OCI-LY1 (cell line): ENCODE measurements around the gene CHST3.

Experiments
- EZH2 ChIP-seq: fragments of 200-600 bp; sonication (generic), shearing (Covaris generic); IDR thresholded peaks from 2 replicates; pipeline ENCODE4 v1.8.0; 2017; ENCODE audit warnings: borderline replicate concordance, mixed run types, mild to moderate bottlenecking, antibody characterized with exemption, low read length, moderate library complexity, mixed read lengths
- TF ChIP-seq, protein P1 (sequence below): fragments of 200-600 bp; sonication (generic), shearing (Covaris generic); IDR thresholded peaks from 2 replicates; pipeline ENCODE4 v1.5.1; 2017; ENCODE audit warnings: mild to moderate bottlenecking, antibody characterized with exemption, low read length, moderate library complexity, mixed read lengths

GRCh38 chr10:72062382-72062781 lies 98.2 kb downstream of the CHST3 start:
- no peak for TF ChIP-seq EZH2
- TF ChIP-seq, protein P1, sequence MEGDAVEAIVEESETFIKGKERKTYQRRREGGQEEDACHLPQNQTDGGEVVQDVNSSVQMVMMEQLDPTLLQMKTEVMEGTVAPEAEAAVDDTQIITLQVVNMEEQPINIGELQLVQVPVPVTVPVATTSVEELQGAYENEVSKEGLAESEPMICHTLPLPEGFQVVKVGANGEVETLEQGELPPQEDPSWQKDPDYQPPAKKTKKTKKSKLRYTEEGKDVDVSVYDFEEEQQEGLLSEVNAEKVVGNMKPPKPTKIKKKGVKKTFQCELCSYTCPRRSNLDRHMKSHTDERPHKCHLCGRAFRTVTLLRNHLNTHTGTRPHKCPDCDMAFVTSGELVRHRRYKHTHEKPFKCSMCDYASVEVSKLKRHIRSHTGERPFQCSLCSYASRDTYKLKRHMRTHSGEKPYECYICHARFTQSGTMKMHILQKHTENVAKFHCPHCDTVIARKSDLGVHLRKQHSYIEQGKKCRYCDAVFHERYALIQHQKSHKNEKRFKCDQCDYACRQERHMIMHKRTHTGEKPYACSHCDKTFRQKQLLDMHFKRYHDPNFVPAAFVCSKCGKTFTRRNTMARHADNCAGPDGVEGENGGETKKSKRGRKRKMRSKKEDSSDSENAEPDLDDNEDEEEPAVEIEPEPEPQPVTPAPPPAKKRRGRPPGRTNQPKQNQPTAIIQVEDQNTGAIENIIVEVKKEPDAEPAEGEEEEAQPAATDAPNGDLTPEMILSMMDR: no peak
